B cell (primary cell): ENCODE measurements around the gene NEGR1. TPM values are rescaled to one million over a fixed set of nuclear protein-coding genes. Genes with fewer than 3 reads are reported as not detected.

ENCODE experiments used
- ATAC-seq: fragments of 200-7000 bp; cut with Tn5 transposase; one replicate; pipeline ENCODE4 v1.10.0; 2021; ENCODE audit warnings: low read depth, mild to moderate bottlenecking, moderate number of reproducible peaks, moderate library complexity
- CTCF ChIA-PET: fragments of 350-600 bp; sonication (Branson Sonifier 250); formaldehyde crosslinking; loops from one replicate; lab custom pipeline; 2021; ENCODE audit warnings: antibody characterized with exemption, inconsistent platforms; lab: Charles Lee
- POLR2A ChIA-PET: fragments of 350-600 bp; sonication (Branson Sonifier 250); formaldehyde crosslinking; loops from one replicate; lab custom pipeline; 2021; ENCODE audit warnings: antibody characterized with exemption; lab: Charles Lee
- DNase-seq: peaks from one replicate; pipeline ENCODE4 v3.0.0; 2013
- H2AFZ ChIP-seq: 2 replicates; pipeline ENCODE4 v1.6.1; 2012; ENCODE audit warnings: mild to moderate bottlenecking, low read depth, low read length; ENCODE audit not compliant: insufficient read depth, poor library complexity, severe bottlenecking
- H3K27ac ChIP-seq, 2 donors: 1 replicate in 1 of 2; 2 replicates in 1 of 2; pipeline ENCODE4 v1.5.1; 2012 to 2013; ENCODE audit warnings: low read length in 2 of 2, mild to moderate bottlenecking in 2 of 2, moderate library complexity in 1 of 2
- H3K27me3 ChIP-seq, 4 experiments: fragments of 200-600 bp in 1 of 4; sonication (generic) in 1 of 4; replicated peaks in 1 of 4; 1 replicate in 2 of 4; 2 replicates in 2 of 4; pipeline versions ENCODE4 v1.6.1 to v1.7.0; 2013 to 2016; ENCODE audit warnings: low read length in 3 of 4, mild to moderate bottlenecking in 2 of 4, mixed read lengths in 1 of 4, moderate library complexity in 1 of 4; ENCODE audit not compliant: insufficient read depth in 4 of 4, control insufficient read depth in 3 of 4; ENCODE audit errors: control extremely low read depth in 1 of 4
- H3K36me3 ChIP-seq, 2 experiments: replicated peaks in 1 of 2; 1 replicate in 1 of 2; 2 replicates in 1 of 2; pipeline versions ENCODE4 v1.6.1 to v1.7.1; 2013; ENCODE audit warnings: low read length in 1 of 2; ENCODE audit not compliant: insufficient read depth in 2 of 2, control insufficient read depth in 1 of 2; ENCODE audit errors: control extremely low read depth in 1 of 2, extremely low read depth in 1 of 2
- H3K4me1 ChIP-seq, 2 donors: fragments of 200-600 bp in 1 of 2; sonication (generic) in 1 of 2; 1 replicate in 1 of 2; 2 replicates in 1 of 2; pipeline versions ENCODE4 v1.5.1 to v1.6.1; 2013 to 2017; ENCODE audit warnings: low read length in 2 of 2; ENCODE audit not compliant: control insufficient read depth in 2 of 2, insufficient read depth in 2 of 2
- H3K4me2 ChIP-seq: replicated peaks from 2 replicates; pipeline ENCODE3; 2012; ENCODE audit warnings: mild to moderate bottlenecking, low read depth, low read length; ENCODE audit not compliant: poor library complexity, severe bottlenecking
- H3K4me3 ChIP-seq, 5 experiments: fragments of 200-600 bp in 1 of 5; sonication (generic) in 1 of 5; 1 replicate in 3 of 5; 2 replicates in 2 of 5; pipeline versions ENCODE4 v1.5.1 to v1.7.0; 2011 to 2016; ENCODE audit warnings: low read length in 4 of 5, mild to moderate bottlenecking in 4 of 5, low read depth in 2 of 5, control low read depth in 1 of 5, moderate library complexity in 1 of 5; ENCODE audit not compliant: insufficient read depth in 1 of 5; ENCODE audit errors: control extremely low read depth in 1 of 5, extremely low read depth in 1 of 5
- H3K79me2 ChIP-seq: fragments of 200-600 bp; sonication (generic); one replicate; pipeline ENCODE4 v1.6.0; 2016; ENCODE audit warnings: low read length; ENCODE audit not compliant: control insufficient read depth, insufficient read depth
- H3K9ac ChIP-seq: fragments of 200-600 bp; sonication (generic); 2 replicates; pipeline ENCODE4 v1.6.1; 2017; ENCODE audit warnings: mild to moderate bottlenecking, low read length, moderate library complexity
- H3K9me3 ChIP-seq, 3 donors: one replicate each; pipeline versions ENCODE4 v1.6.1 to v1.7.1; 2013; ENCODE audit warnings: low read length in 2 of 3; ENCODE audit not compliant: control insufficient read depth in 2 of 3, insufficient read depth in 1 of 3; ENCODE audit errors: control extremely low read depth in 1 of 3
- H4K20me1 ChIP-seq: 2 replicates; pipeline ENCODE4 v1.6.0; 2012; ENCODE audit warnings: mild to moderate bottlenecking, low read length; ENCODE audit not compliant: insufficient read depth, control insufficient read depth, poor library complexity, severe bottlenecking
- H3K27ac Mint-ChIP-seq: one replicate; pipeline ENCODE4 v1.8.0; 2021; ENCODE audit warnings: mixed read lengths
- H3K27me3 Mint-ChIP-seq: one replicate; pipeline ENCODE4 v1.8.0; 2021; ENCODE audit warnings: mixed read lengths
- H3K4me1 Mint-ChIP-seq: one replicate; pipeline ENCODE4 v1.8.0; 2021; ENCODE audit warnings: mixed read lengths
- H3K4me3 Mint-ChIP-seq: one replicate; pipeline ENCODE4 v1.8.0; 2021; ENCODE audit warnings: mixed read lengths
- H3K9me3 Mint-ChIP-seq: one replicate; pipeline ENCODE4 v1.8.0; 2022; ENCODE audit warnings: mixed read lengths; ENCODE audit not compliant: insufficient read depth
- CTCF ChIP-seq: fragments of 200-600 bp; IDR thresholded peaks from one replicate; pipeline ENCODE4 v1.8.0; 2022; ENCODE audit warnings: antibody characterized with exemption, mild to moderate bottlenecking
- EZH2 ChIP-seq: IDR thresholded peaks from 2 replicates; pipeline ENCODE4 v1.6.1; 2012; ENCODE audit warnings: borderline replicate concordance, low read depth, mild to moderate bottlenecking, moderate library complexity, low read length; ENCODE audit not compliant: insufficient read depth, poor library complexity, severe bottlenecking
- WGBS: methylation state at CpG from one replicate; pipeline ENCODE4 v1.1.5; 2013; ENCODE audit warnings: missing lambda C conversion rate; ENCODE audit not compliant: insufficient coverage; 5-methylcytosine and 5-hydroxymethylcytosine counted together
- intact Hi-C: fragments of 100-400 bp; cut with micrococcal nuclease; formaldehyde crosslinking; loops from one replicate; pipeline ENCODE4 v1.10.0; 2022
- polyA plus RNA-seq: library from polyadenylated mRNA; depleted of rRNA; stranded (reverse); fragments of >200 nt; gene quantifications from 2 replicates; pipeline ENCODE4 v1.2.3, GENCODE V29; 2012
- total RNA-seq, 2 donors: library from RNA; stranded (reverse); fragments of 120-200 nt in 1 of 2; gene quantifications; 1 replicate in 1 of 2; 2 replicates in 1 of 2; pipeline versions ENCODE4 v1.2.3 to v1.2.4, GENCODE V29; 2013 to 2022

The NEGR1 gene
- total and polyA plus RNA-seq, 2 donors (not counting 1 experiment from before 2014, with no cell fraction given): 0.01 TPM; not detected in 1

- POLR2A ChIA-PET: no interaction called here
- H3K9me3 ChIP-seq: no peaks in the 10 kb centered on the region
- H3K4me2 ChIP-seq: no peak overlapping the region
- Mint-ChIP-seq H3K4me3 (no peak overlapping the region), H3K27me3 (no peaks in the 10 kb centered on the region), H3K9me3 (peaks cover 2% of the 10 kb centered on the region), H3K4me1 (no peaks in the 10 kb centered on the region), H3K27ac (no peak overlapping the region)
- DNase-seq (no peak), ATAC-seq (no peak)
- H4K20me1 ChIP-seq: no peaks in the 10 kb centered on the region
- no peak overlapping the region for H3K9ac ChIP-seq
- H3K36me3 ChIP-seq: no peaks in the 10 kb centered on the region
- no peaks in the 10 kb centered on the region for H3K79me2 ChIP-seq
- H3K4me1 ChIP-seq: no peaks in the 10 kb centered on the region
- H3K27ac ChIP-seq: no peak overlapping the region
- no peak overlapping the region for H2AFZ ChIP-seq
- no peak for TF ChIP-seq CTCF
- TF ChIP-seq EZH2: no peak
- intact Hi-C loops: no loop called here
- no CpG with 5 or more reads among the region's 1 CpG for WGBS
- no peaks in the 10 kb centered on the region for H3K27me3 ChIP-seq
- CTCF ChIA-PET: no interaction called here
- H3K4me3 ChIP-seq: no peak overlapping the region
These were observed 544.1 kb downstream of the NEGR1 start for GRCh38 chr1:71738256-71738655.

GRCh38 chr1:71737768-71738167 is 544.6 kb downstream of the NEGR1 start:
- no peak for TF ChIP-seq CTCF
- no peak for TF ChIP-seq EZH2
- H3K4me1 Mint-ChIP-seq: no peaks in the 10 kb centered on the region
- intact Hi-C loops: no loop called here
- no peak for ATAC-seq
- POLR2A ChIA-PET: no interaction called here
- H2AFZ ChIP-seq: no peak overlapping the region
- DNase-seq: no peak
- 100% methylated on average over 2 of the region's 3 CpGs for WGBS
- H3K4me1 ChIP-seq: no peaks in the 10 kb centered on the region
- H3K9me3 ChIP-seq: no peaks in the 10 kb centered on the region
- no peak overlapping the region for H3K4me2 ChIP-seq
- H3K36me3 ChIP-seq: no peaks in the 10 kb centered on the region
- H3K27ac Mint-ChIP-seq: no peak overlapping the region
- no peaks in the 10 kb centered on the region for H3K79me2 ChIP-seq
- H4K20me1 ChIP-seq: no peaks in the 10 kb centered on the region
- no peak overlapping the region for H3K27ac ChIP-seq
- no peak overlapping the region for H3K4me3 ChIP-seq
- H3K9me3 Mint-ChIP-seq: peaks cover under 1% of the 10 kb centered on the region
- CTCF ChIA-PET: no interaction called here
- no peaks in the 10 kb centered on the region for H3K27me3 Mint-ChIP-seq
- H3K27me3 ChIP-seq: no peaks in the 10 kb centered on the region
- H3K9ac ChIP-seq: no peak overlapping the region
- H3K4me3 Mint-ChIP-seq: no peak overlapping the region
